ENCODE measurements around the gene PROSER2. TPM values are rescaled to one million over a fixed set of nuclear protein-coding genes. Genes with fewer than 3 reads are reported as not detected.

The PROSER2 gene
- total and polyA plus RNA-seq, 2 experiments from 2014 or later: 0.65 to 1.2 TPM

- Histone ChIP-seq H3K9ac (no peak overlapping the region), H3K79me2 (ENCODE audit: insufficient read depth) (no peaks in the 10 kb centered on the region), H3K4me2 (ENCODE audit: unreplicated experiment) (no peak overlapping the region), H3K36me3 (ENCODE audit: low read depth) (no peaks in the 10 kb centered on the region), H3K27ac (no peak overlapping the region), H3K9me2 (ENCODE audit: insufficient read depth) (no peaks in the 10 kb centered on the region), H3K4me3 (no peak overlapping the region), H3K9me3 (ENCODE audit: low read depth) (no peaks in the 10 kb centered on the region), H3K27me3 (replicated peaks; ENCODE audit: insufficient read depth) (no peaks in the 10 kb centered on the region), H3F3A (ENCODE audit: insufficient read depth) (no peaks in the 10 kb centered on the region), H2AFZ (no peak overlapping the region), H3K4me1 (ENCODE audit: insufficient read depth) (no peaks in the 10 kb centered on the region), H4K20me1 (ENCODE audit: insufficient read depth) (no peaks in the 10 kb centered on the region)
- TF ChIP-seq EZH2 (IDR thresholded peaks at IDR 0.05; ENCODE audit: insufficient read depth, poor library complexity, severe bottlenecking) (no peak), EZH2phosphoT487 (IDR thresholded peaks at IDR 0.05; ENCODE audit: insufficient read depth, low read depth) (no peak)
- in situ Hi-C loops (cut with MboI): no loop called here
- WGBS, 2 experiments (ENCODE audit: low coverage in 1 of 2, low lambda C conversion rate in 2 of 2, missing lambda C conversion rate in 2 of 2): 46 to 53% methylated on average over 7 of the region's 7 CpGs
- DNase-seq: no peak
These were observed 78.3 kb downstream of the PROSER2 start for GRCh38 chr10:11901454-11901832.

GRCh38 chr10:11901833-11902475 lies 78.8 kb downstream of the PROSER2 start:
- H3K9me3 ChIP-seq (ENCODE audit: low read depth): no peaks in the 10 kb centered on the region
- H3K79me2 ChIP-seq (ENCODE audit: insufficient read depth): no peaks in the 10 kb centered on the region
- H3K4me2 ChIP-seq (ENCODE audit: unreplicated experiment): no peak overlapping the region
- no peak overlapping the region for H3K4me3 ChIP-seq
- peak; percentile 22 for DNase-seq
- no peak overlapping the region for H2AFZ ChIP-seq
- in situ Hi-C loops (cut with MboI): no loop called here
- H3K4me1 ChIP-seq (ENCODE audit: insufficient read depth): no peaks in the 10 kb centered on the region
- no peak overlapping the region for H3K9ac ChIP-seq
- WGBS, 2 experiments (ENCODE audit: low coverage in 1 of 2, low lambda C conversion rate in 2 of 2, missing lambda C conversion rate in 2 of 2): 58 to 59% methylated on average over 23 of the region's 23 CpGs
- no peak overlapping the region for H3K27ac ChIP-seq
- H4K20me1 ChIP-seq (ENCODE audit: insufficient read depth): no peaks in the 10 kb centered on the region
- TF ChIP-seq EZH2phosphoT487 (IDR thresholded peaks at IDR 0.05; ENCODE audit: insufficient read depth, low read depth): no peak
- H3K27me3 ChIP-seq (replicated peaks; ENCODE audit: insufficient read depth): no peaks in the 10 kb centered on the region
- no peaks in the 10 kb centered on the region for H3K9me2 ChIP-seq (ENCODE audit: insufficient read depth)
- H3F3A ChIP-seq (ENCODE audit: insufficient read depth): no peaks in the 10 kb centered on the region
- no peaks in the 10 kb centered on the region for H3K36me3 ChIP-seq (ENCODE audit: low read depth)

GRCh38 chr10:11902646-11903045 lies 79.5 kb downstream of the PROSER2 start:
- Histone ChIP-seq H3K4me2 (ENCODE audit: unreplicated experiment) (no peak overlapping the region), H3K4me1 (ENCODE audit: insufficient read depth) (no peaks in the 10 kb centered on the region), H3K9me3 (ENCODE audit: low read depth) (no peaks in the 10 kb centered on the region), H3K9ac (no peak overlapping the region), H3K79me2 (ENCODE audit: insufficient read depth) (no peaks in the 10 kb centered on the region), H4K20me1 (ENCODE audit: insufficient read depth) (no peaks in the 10 kb centered on the region), H3K27me3 (replicated peaks; ENCODE audit: insufficient read depth) (no peaks in the 10 kb centered on the region), H3K9me2 (ENCODE audit: insufficient read depth) (no peaks in the 10 kb centered on the region), H3K36me3 (ENCODE audit: low read depth) (no peaks in the 10 kb centered on the region), H3K27ac (no peak overlapping the region), H3K4me3 (no peak overlapping the region), H2AFZ (no peak overlapping the region), H3F3A (ENCODE audit: insufficient read depth) (no peaks in the 10 kb centered on the region)
- in situ Hi-C loops (cut with MboI): no loop called here
- 89 to 91% methylated on average over 7 of the region's 7 CpGs for WGBS, 2 experiments (ENCODE audit: low coverage in 1 of 2, low lambda C conversion rate in 2 of 2, missing lambda C conversion rate in 2 of 2)
- DNase-seq: no peak
- TF ChIP-seq EZH2phosphoT487 (IDR thresholded peaks at IDR 0.05; ENCODE audit: insufficient read depth, low read depth): no peak
- no peak for TF ChIP-seq EZH2 (IDR thresholded peaks at IDR 0.05; ENCODE audit: insufficient read depth, poor library complexity, severe bottlenecking)

GRCh38 chr10:11906714-11907113 lies 83.6 kb downstream of the PROSER2 start:
- Histone ChIP-seq H3K9me3 (ENCODE audit: low read depth) (no peaks in the 10 kb centered on the region), H3K36me3 (ENCODE audit: low read depth) (no peaks in the 10 kb centered on the region), H3K4me2 (ENCODE audit: unreplicated experiment) (no peak overlapping the region), H3K79me2 (ENCODE audit: insufficient read depth) (no peaks in the 10 kb centered on the region), H3K27ac (no peak overlapping the region), H3K4me3 (no peak overlapping the region), H3K9ac (no peak overlapping the region), H3K27me3 (replicated peaks; ENCODE audit: insufficient read depth) (no peaks in the 10 kb centered on the region), H3K9me2 (ENCODE audit: insufficient read depth) (no peaks in the 10 kb centered on the region), H3K4me1 (ENCODE audit: insufficient read depth) (no peaks in the 10 kb centered on the region), H4K20me1 (ENCODE audit: insufficient read depth) (no peaks in the 10 kb centered on the region), H3F3A (ENCODE audit: insufficient read depth) (no peaks in the 10 kb centered on the region), H2AFZ (no peak overlapping the region)
- TF ChIP-seq EZH2 (IDR thresholded peaks at IDR 0.05; ENCODE audit: insufficient read depth, poor library complexity, severe bottlenecking): no peak
- no peak for TF ChIP-seq EZH2phosphoT487 (IDR thresholded peaks at IDR 0.05; ENCODE audit: insufficient read depth, low read depth)
- WGBS, 2 experiments (ENCODE audit: low coverage in 1 of 2, low lambda C conversion rate in 2 of 2, missing lambda C conversion rate in 2 of 2): 81 to 82% methylated on average over 8 of the region's 8 CpGs
- no peak for DNase-seq
- in situ Hi-C loops (cut with MboI): no loop called here

GRCh38 chr10:11907914-11908313 lies 84.8 kb downstream of the PROSER2 start:
- no peak overlapping the region for H3K4me2 ChIP-seq (ENCODE audit: unreplicated experiment)
- H3K9me3 ChIP-seq (ENCODE audit: low read depth): no peaks in the 10 kb centered on the region
- no peaks in the 10 kb centered on the region for H3K79me2 ChIP-seq (ENCODE audit: insufficient read depth)
- WGBS, 2 experiments (ENCODE audit: low coverage in 1 of 2, low lambda C conversion rate in 2 of 2, missing lambda C conversion rate in 2 of 2): 76 to 85% methylated on average over 16 to 17 of the region's 18 CpGs
- H3K4me1 ChIP-seq (ENCODE audit: insufficient read depth): no peaks in the 10 kb centered on the region
- DNase-seq: no peak
- no peak overlapping the region for H3K9ac ChIP-seq
- TF ChIP-seq EZH2 (IDR thresholded peaks at IDR 0.05; ENCODE audit: insufficient read depth, poor library complexity, severe bottlenecking) (no peak), EZH2phosphoT487 (IDR thresholded peaks at IDR 0.05; ENCODE audit: insufficient read depth, low read depth) (no peak)
- no peaks in the 10 kb centered on the region for H4K20me1 ChIP-seq (ENCODE audit: insufficient read depth)
- H3K27me3 ChIP-seq (replicated peaks; ENCODE audit: insufficient read depth): no peaks in the 10 kb centered on the region
- H3K4me3 ChIP-seq: no peak overlapping the region
- H3K27ac ChIP-seq: no peak overlapping the region
- H3F3A ChIP-seq (ENCODE audit: insufficient read depth): no peaks in the 10 kb centered on the region
- no peak overlapping the region for H2AFZ ChIP-seq
- in situ Hi-C loops (cut with MboI): no loop called here
- no peaks in the 10 kb centered on the region for H3K9me2 ChIP-seq (ENCODE audit: insufficient read depth)
- no peaks in the 10 kb centered on the region for H3K36me3 ChIP-seq (ENCODE audit: low read depth)

Measured in GM23248 (cell line).